SU-DHL-6 (cell line): Measurements from ENCODE around the gene ZNF75A.

Experiments
- CTCF ChIP-seq: fragments of 200-600 bp; sonication (generic); IDR thresholded peaks from one replicate; pipeline ENCODE4 v1.5.1; 2017; ENCODE audit warnings: antibody characterized with exemption, mild to moderate bottlenecking, low read length, moderate library complexity; ENCODE audit not compliant: insufficient read depth, poor library complexity, severe bottlenecking
- EZH2phosphoT487 ChIP-seq: fragments of 200-600 bp; sonication (generic), shearing (Covaris generic); conservative IDR thresholded peaks from 2 replicates; pipeline ENCODE4 v1.6.1; 2018; ENCODE audit warnings: mild to moderate bottlenecking, antibody characterized with exemption, low read length, moderate library complexity, mixed read lengths

GRCh38 chr16:3321816-3322215 lies 16.5 kb downstream of the ZNF75A start:
- TF ChIP-seq CTCF (no peak), EZH2phosphoT487 (no peak)
